ENCODE measurements around the gene XG.
A peak's percentile ranks its signal among the peaks of the same experiment; 100 is the strongest.
"Not testable (repeated sequence)": the region's sequence is repeated elsewhere in the genome, so short reads cannot be mapped to it uniquely, and the experiment has no call there.

Gene XG, protein sequence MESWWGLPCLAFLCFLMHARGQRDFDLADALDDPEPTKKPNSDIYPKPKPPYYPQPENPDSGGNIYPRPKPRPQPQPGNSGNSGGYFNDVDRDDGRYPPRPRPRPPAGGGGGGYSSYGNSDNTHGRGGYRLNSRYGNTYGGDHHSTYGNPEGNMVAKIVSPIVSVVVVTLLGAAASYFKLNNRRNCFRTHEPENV

GRCh38 chrX:2751874-2752300 lies at the start of gene XG:
TSS of gene XG (plus strand) at chrX:2752040. CDS start at chrX:2752275, 235 bp downstream.
- not testable (repeated sequence) for DNase-seq

GRCh38 chrX:2703991-2704369 lies 47.9 kb upstream of the XG start:
- DNase-seq: no peak

GRCh38 chrX:2705046-2705832 lies 46.6 kb upstream of the XG start:
- DNase-seq: no peak

- peak; percentile 81 to 93 for DNase-seq
These were observed 44.5 kb upstream of the XG start for GRCh38 chrX:2707334-2707760.

DNA sequence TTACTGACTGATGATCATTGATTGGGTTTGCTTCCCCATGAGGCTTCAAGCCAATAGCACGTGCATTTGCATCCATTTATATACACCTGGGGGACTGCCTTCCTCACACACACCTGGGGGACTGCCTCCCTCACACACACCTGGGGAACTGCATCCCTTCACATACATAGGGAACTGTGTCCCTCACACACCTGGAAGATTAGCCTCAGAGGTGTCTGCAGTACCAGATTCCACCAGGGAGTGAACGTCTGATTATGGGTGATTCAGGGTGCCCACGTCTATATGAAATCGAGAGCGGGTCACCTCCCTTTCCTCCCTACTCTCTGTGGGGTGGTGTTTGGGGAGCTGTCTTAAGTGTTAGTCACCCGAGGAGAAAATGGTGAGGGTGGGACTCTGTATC lies 43.8 kb upstream of the XG start:
- DNase-seq: peak in 1 of 2 donors; percentile 42

DNA sequence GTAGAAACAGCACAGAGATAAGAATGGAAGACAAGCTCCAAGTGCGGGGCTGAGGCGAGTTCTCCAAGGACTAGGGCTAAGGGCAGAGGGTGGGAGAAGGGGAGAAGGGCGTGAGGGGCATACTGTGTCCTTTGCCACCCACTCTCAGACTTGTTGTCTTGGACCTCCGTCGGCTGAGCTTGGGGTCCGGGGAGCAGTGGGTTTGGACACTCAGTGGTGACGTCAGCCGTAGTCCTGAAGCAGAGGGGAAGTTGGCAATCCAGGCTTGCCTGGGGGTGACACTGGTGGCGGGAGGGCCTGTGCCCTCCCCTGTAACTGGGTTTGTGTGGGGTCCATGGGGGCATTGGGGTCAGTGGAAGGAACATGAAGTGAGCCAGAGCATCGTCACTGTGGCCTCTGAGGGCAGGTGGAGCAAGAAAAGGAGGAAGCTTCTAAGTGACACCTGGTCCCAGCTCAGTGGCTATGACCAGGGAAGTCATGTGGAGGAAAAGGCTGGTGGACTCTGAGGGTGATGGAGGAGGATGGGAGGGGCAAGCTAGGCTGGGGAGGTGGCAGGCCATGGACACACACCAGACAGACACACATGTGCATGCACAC lies 43.1 kb upstream of the XG start:
- peak; percentile 47 to 68 for DNase-seq

- DNase-seq: no peak
These were observed 42.3 kb upstream of the XG start for GRCh38 chrX:2709556-2709955.

DNA sequence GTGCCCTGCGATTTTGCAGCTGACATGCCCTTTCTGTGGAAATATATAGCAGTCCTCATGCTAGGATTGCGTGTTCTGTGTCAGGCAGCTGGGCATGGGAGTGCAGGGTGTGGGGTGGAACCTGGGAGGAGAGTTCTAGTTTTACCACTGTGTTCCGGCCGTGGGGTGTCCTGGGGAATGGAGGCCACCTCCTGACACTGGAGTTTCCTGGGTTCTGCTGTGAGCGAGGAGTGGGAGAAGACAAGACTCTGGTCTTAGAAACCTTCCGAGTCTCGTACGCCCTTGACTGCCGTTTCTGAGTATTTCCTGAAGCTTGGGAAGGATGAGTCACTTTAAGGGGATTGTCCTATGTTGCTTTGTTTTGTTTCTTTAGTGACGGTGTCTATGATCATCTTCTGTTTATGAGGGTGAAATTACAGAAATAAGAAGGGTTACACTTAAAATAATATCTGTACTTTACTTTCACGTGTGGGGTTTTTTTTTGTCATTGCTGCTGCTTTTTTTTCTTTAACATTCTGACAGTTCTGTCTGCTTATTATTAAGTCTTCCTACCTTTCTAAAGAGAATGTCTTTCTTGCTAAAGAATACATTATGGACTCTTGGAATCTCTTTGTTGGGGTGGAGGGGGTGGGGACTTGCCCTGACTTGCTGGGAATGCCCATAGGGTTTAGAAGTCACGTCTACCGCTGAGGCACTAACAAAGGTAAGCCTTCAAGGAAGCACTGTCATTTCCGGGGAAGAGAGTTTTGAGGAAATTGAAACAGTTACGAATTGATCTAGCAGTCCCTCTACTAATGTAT lies 41.6 kb upstream of the XG start:
- peak; percentile 92 to 99 for DNase-seq

DNA sequence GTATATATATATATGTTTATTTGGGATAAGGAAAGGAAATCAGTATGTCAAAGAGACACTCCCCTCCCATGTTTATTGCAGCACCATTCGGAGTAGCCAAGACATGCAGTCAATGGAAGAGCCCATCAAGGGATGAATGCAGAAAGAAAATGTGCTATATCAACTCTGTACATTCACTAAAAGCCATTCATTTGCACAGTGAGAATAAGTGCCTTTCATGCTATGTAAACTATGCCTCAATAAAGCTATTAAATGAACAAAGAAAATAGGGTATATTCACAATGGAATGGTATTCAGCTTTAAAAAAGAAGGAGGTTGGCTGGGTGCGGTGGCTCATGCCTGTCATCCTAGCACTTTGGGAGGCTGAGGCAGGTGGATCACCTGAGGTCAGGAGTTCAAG lies 40.4 kb upstream of the XG start:
- no peak for DNase-seq

DNA sequence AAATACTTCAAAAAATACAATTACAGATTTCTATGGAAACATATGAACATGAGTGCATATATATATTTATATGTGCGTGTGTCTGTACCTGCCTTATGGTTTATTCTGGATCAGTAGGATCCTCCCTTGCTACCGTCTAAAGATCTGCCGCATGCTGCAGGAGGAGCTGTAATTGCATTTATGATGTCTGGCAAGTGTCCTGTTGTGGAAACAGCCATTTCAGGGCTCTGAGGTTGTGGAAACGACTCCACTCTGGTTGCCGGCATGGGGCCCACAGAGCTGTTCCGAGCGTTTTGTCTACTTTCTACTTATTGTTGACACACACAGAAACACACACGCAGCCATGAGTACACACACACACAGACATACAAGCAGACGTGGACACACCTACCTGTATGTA lies 39.4 kb upstream of the XG start:
- DNase-seq: no peak

GRCh38 chrX:2712890-2713840 lies 38.7 kb upstream of the XG start:
- no peak for DNase-seq

DNA sequence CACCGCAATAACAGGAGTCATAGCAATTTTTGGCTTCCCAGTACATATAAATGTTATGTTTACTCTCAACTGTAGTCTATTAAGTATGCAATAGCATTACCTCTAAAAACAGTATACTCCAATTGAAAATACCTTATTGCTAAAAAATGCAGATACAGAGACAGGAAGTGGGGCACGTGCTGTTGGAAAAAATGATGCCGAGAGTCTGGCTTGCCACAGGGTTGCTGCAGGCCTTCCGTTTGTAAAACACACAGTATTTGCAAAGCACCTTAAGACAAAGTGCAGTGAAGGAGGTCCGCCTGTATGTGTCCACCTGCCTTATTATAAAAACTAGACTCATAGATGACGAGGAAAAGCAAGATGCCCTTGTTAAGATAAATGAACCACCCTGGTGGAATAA lies 37.3 kb upstream of the XG start:
- no peak for DNase-seq

GRCh38 chrX:2715066-2715600 lies 36.7 kb upstream of the XG start:
- DNase-seq: no peak

- no peak for DNase-seq
These were observed 34.5 kb upstream of the XG start for GRCh38 chrX:2717312-2717711.

GRCh38 chrX:2718821-2719220 lies 33.0 kb upstream of the XG start:
- peak in 1 of 2 donors; percentile 33 for DNase-seq

GRCh38 chrX:2719774-2720447 lies 31.9 kb upstream of the XG start:
- no peak for DNase-seq

GRCh38 chrX:2723286-2723879 lies 28.5 kb upstream of the XG start:
- DNase-seq: no peak

GRCh38 chrX:2727264-2727663 lies 24.6 kb upstream of the XG start:
- DNase-seq: not testable (repeated sequence)

GRCh38 chrX:2732076-2732475 lies 19.8 kb upstream of the XG start:
- DNase-seq: no peak

DNA sequence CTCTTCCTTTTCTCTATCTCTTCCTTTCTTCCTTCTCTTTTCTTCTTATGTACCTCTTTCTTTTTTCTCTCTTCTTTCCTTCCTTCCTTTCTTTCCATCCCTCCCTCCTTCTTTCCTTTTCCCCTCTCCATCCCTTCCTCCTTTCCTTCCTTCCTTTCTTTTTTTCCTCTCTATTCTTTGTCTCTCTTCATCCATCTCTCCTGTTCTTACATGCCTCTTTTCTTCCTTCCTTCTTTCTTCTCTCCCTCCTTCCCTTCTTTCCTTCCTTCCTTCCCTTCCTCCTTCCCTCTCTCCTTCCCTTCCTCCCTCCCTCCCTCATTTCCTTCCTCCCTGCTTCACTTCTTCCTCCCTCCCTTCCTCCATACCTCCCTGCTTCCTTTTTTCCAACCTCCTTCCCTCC lies 19.2 kb upstream of the XG start:
- no peak for DNase-seq

GRCh38 chrX:2733286-2733685 lies 18.6 kb upstream of the XG start:
- no peak for DNase-seq
